Prostate gland (tissue), 2 donors: ENCODE data around the gene PLSCR4. TPM values are rescaled to one million over a fixed set of nuclear protein-coding genes. Genes with fewer than 3 reads are reported as not detected.

Experiments used
- DNase-seq: peaks from one replicate; pipeline ENCODE4 v3.0.0-alpha.2; 2019; ENCODE audit warnings: low spot score
- H3K27ac ChIP-seq, 2 donors: fragments of 200-600 bp; sonication (generic); 2 replicates each; pipeline ENCODE4 v1.5.1; 2017 to 2019
- H3K27me3 ChIP-seq: fragments of 200-600 bp; sonication (generic); replicated peaks from 2 replicates; pipeline ENCODE4 v1.5.1; 2019; ENCODE audit not compliant: insufficient read depth
- H3K36me3 ChIP-seq, 2 donors: fragments of 200-600 bp; sonication (generic); 1 replicate in 1 of 2; 2 replicates in 1 of 2; pipeline versions ENCODE4 v1.5.1 to v1.8.1; 2017 to 2019
- H3K4me1 ChIP-seq: fragments of 200-600 bp; sonication (generic); replicated peaks from 2 replicates; pipeline ENCODE4 v1.5.1; 2019
- H3K4me3 ChIP-seq, 2 donors: fragments of 200-600 bp; sonication (generic); 2 replicates each; pipeline ENCODE4 v1.5.1; 2017 to 2019
- H3K9me3 ChIP-seq: fragments of 200-600 bp; sonication (generic); 2 replicates; pipeline ENCODE4 v1.5.1; 2017
- POLR2A ChIP-seq: fragments of 450-650 bp; IDR thresholded peaks from one replicate; pipeline ENCODE4 v1.6.1; 2016; ENCODE audit warnings: antibody characterized with exemption, mild to moderate bottlenecking
- POLR2AphosphoS5 ChIP-seq: sonication (generic); formaldehyde crosslinking; IDR thresholded peaks from one replicate; pipeline ENCODE4 v1.6.1; 2017; ENCODE audit warnings: antibody characterized with exemption
- whole genome bisulfite sequencing: methylation state at CpG from one replicate; pipeline ENCODE4 v1.1.5; 2018; 5-methylcytosine and 5-hydroxymethylcytosine counted together
- intact Hi-C: fragments of 100-400 bp; cut with DNase I; formaldehyde crosslinking; loops from one replicate; pipeline ENCODE4 v1.14.2; 2022
- total RNA-seq, 2 donors: library from RNA; depleted of rRNA; stranded (reverse); fragments of >200 nt; gene quantifications; one replicate each; pipeline ENCODE4 v1.1.0, GENCODE V29; 2016
- TF ChIP-seq, protein P1 (sequence below), 4 experiments: fragments of 200-600 bp in 2 of 4; fragments of 450-650 bp in 2 of 4; sonication (generic) in 2 of 4; IDR thresholded peaks; 1 replicate in 3 of 4; 2 replicates in 1 of 4; pipeline ENCODE4 v1.5.1; 2016 to 2019; ENCODE audit warnings: antibody characterized with exemption in 4 of 4, mild to moderate bottlenecking in 2 of 4, moderate library complexity in 2 of 4

PLSCR4 gene
- total RNA-seq, 2 donors from 2014 or later: 14.2 to 77.4 TPM

- 86% methylated on average over 1 of the region's 1 CpG for WGBS
- Histone ChIP-seq H3K9me3 (no peaks in the 10 kb centered on the region), H3K27me3 (no peaks in the 10 kb centered on the region), H3K36me3 (no peaks in the 10 kb centered on the region), H3K4me1 (no peaks in the 10 kb centered on the region), H3K27ac (no peak overlapping the region), H3K4me3 (no peak overlapping the region)
- DNase-seq: no peak
- TF ChIP-seq, protein P1, sequence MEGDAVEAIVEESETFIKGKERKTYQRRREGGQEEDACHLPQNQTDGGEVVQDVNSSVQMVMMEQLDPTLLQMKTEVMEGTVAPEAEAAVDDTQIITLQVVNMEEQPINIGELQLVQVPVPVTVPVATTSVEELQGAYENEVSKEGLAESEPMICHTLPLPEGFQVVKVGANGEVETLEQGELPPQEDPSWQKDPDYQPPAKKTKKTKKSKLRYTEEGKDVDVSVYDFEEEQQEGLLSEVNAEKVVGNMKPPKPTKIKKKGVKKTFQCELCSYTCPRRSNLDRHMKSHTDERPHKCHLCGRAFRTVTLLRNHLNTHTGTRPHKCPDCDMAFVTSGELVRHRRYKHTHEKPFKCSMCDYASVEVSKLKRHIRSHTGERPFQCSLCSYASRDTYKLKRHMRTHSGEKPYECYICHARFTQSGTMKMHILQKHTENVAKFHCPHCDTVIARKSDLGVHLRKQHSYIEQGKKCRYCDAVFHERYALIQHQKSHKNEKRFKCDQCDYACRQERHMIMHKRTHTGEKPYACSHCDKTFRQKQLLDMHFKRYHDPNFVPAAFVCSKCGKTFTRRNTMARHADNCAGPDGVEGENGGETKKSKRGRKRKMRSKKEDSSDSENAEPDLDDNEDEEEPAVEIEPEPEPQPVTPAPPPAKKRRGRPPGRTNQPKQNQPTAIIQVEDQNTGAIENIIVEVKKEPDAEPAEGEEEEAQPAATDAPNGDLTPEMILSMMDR (IDR thresholded peaks at IDR 0.05): no peak
- TF ChIP-seq POLR2AphosphoS5 (no peak), POLR2A (no peak)
- intact Hi-C loops: no loop called here
Observed at GRCh38 chr3:146191051-146191450, 59.9 kb downstream of the PLSCR4 start.

- 9% methylated on average over 6 of the region's 6 CpGs for WGBS
- H3K4me3 ChIP-seq: no peak overlapping the region
- no peak overlapping the region for H3K27ac ChIP-seq
- TF ChIP-seq POLR2A (no peak), POLR2AphosphoS5 (no peak)
- TF ChIP-seq, protein P1 (IDR thresholded peaks at IDR 0.05): peak; percentile 59 to 69 (median 65)
- H3K4me1 ChIP-seq: no peaks in the 10 kb centered on the region
- H3K27me3 ChIP-seq: no peaks in the 10 kb centered on the region
- DNase-seq: no peak
- H3K9me3 ChIP-seq: no peaks in the 10 kb centered on the region
- intact Hi-C loops: no loop called here
- no peaks in the 10 kb centered on the region for H3K36me3 ChIP-seq
Observed at GRCh38 chr3:146189519-146190173, 61.3 kb downstream of the PLSCR4 start.

DNA sequence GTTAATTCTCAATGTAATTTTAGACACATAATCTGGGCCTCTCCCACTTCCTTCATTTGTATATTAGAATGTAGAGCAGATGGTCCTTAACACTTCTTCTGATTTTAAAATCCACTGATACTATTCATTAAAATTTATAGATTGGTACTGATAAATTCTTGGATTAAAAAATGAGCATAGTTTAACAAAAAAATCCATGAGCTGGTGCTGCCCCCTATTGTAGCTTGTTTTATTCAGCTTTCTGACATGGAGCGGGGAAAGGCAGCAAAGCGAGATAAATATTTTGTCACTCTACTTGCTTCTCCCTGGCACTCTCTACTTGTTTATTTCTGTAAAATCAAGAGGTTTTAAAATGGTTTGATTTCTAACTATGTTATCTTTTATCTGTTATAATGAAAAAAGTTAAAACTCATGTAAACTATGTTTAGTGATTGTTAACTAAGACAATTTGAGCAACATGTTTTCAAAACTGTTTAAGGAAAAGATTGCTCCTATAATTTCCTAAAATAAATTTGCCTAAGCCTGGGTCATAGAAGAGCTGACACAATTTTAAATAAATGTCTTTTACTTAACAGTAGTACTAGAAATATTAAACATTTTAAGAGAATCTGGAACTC is 63.5 kb downstream of the PLSCR4 start:
- intact Hi-C loops: loop anchor here (2.0 kb wide), 1 partner anchor 123 kb away; no protein-coding TSS in a partner anchor
- DNase-seq: no peak
- H3K27me3 ChIP-seq: no peaks in the 10 kb centered on the region
- H3K27ac ChIP-seq: no peak overlapping the region
- no peaks in the 10 kb centered on the region for H3K36me3 ChIP-seq
- TF ChIP-seq POLR2AphosphoS5: no peak
- TF ChIP-seq, protein P1 (IDR thresholded peaks at IDR 0.05): peak in 3 of 4 experiments; percentile 26 to 61 (median 50)
- no peaks in the 10 kb centered on the region for H3K4me1 ChIP-seq
- no peak overlapping the region for H3K4me3 ChIP-seq
- H3K9me3 ChIP-seq: no peaks in the 10 kb centered on the region
- 57% methylated on average over 2 of the region's 2 CpGs for WGBS

GRCh38 chr3:146184241-146185015 is 66.5 kb downstream of the PLSCR4 start:
- no peaks in the 10 kb centered on the region for H3K9me3 ChIP-seq
- WGBS: 28% methylated on average over 2 of the region's 2 CpGs
- no peaks in the 10 kb centered on the region for H3K4me1 ChIP-seq
- no peak overlapping the region for H3K4me3 ChIP-seq
- peak; percentile 57 for DNase-seq
- H3K27me3 ChIP-seq: no peaks in the 10 kb centered on the region
- TF ChIP-seq POLR2A: no peak
- TF ChIP-seq, protein P1 (IDR thresholded peaks at IDR 0.05): no peak
- TF ChIP-seq POLR2AphosphoS5: no peak
- no peak overlapping the region for H3K27ac ChIP-seq
- intact Hi-C loops: no loop called here
- no peaks in the 10 kb centered on the region for H3K36me3 ChIP-seq
